GM10847 (cell line): ENCODE results near the gene DESI1.

Source experiments
- POLR2A ChIP-seq: IDR thresholded peaks from 2 replicates; pipeline ENCODE4 v1.6.1; 2011; ENCODE audit not compliant: insufficient read length; ENCODE audit errors: extremely low read depth

DESI1 gene

GRCh38 chr22:41642331-41643110, 21.7 kb upstream of the DESI1 start:
- TF ChIP-seq POLR2A: no peak

DNA sequence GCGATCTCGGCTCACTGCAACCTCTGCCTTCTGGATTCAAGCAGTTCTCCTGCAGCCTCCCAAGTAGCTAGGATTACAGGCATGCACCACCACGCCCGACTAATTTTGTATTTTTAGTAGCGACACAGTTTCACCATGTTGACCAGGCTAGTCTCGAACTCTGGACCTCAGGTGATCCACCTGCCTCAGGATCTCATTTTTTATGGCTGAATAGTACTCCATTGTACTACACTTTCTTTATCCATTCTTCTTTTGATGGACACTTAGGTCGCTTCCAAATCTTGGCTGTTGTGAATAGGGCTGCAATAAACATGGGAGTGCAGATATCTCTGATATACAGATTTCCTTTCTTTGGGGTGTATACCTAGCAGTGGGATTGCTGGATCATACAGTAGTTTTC, 21.0 kb upstream of the DESI1 start:
- no peak for TF ChIP-seq POLR2A

DNA sequence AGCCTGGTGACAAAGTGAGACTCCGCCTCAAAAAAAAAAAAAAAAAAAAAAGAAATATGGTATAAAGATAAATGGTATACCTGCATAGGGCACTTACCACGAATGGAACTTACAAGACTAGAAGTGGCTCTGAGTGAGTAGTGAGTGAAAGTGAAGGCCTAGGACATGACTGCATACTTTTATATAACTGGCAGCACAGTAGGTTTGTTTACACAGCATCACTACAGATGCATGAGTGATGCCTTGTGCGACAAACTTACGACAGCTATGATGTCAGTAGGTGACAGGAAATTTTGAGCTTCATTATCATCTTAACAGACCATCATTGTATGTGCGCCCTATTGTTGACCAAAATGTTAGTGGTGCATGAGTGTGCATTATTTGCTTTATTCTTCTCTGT, 17.9 kb upstream of the DESI1 start:
- TF ChIP-seq POLR2A: no peak

DNA sequence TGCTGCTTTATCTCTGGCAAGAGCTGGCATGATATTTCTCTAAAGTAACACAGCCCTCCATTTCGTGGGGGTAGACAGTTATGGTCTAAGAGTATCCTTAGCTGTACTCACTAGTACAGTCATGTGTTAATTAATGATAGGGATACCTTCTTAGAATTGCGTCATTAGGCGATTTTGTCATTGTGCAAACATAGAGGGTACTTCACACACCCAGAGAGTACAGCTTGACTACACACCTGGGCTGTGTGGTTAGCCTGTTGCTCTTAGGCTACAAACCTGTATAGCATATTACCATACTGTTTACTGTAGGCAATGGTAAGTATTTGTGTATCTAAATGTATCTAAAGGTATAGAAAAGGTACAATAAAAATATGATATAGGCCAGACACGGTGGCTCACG, 17.3 kb upstream of the DESI1 start:
- TF ChIP-seq POLR2A: no peak

GRCh38 chr22:41636467-41636866, 15.6 kb upstream of the DESI1 start:
- TF ChIP-seq POLR2A: no peak

- TF ChIP-seq POLR2A: no peak
Measured at GRCh38 chr22:41625577-41625976, 4.7 kb upstream of the DESI1 start.

DNA sequence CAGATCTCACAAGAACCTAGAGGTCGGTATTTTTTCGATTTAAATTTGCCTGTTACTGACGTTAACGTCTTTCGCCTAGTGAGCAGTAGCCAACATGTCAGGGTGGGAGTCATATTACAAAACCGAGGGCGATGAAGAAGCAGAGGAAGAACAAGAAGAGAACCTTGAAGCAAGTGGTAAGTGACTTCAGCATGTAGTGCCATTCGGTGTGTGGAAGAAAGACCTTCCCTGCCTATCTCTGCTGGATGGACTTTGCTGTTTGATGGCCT, 1.0 kb upstream of the DESI1 start:
- no peak for TF ChIP-seq POLR2A

GRCh38 chr22:41621099-41621910, 462 bp upstream of the DESI1 start, which contains the start of gene XRCC6:
Gene XRCC6, plus strand, starts transcription at chr22:41621295. Its CDS starts 710 bp downstream, at chr22:41622005.
- TF ChIP-seq POLR2A: peak; percentile 40

GRCh38 chr22:41619979-41620588, 759 bp downstream of the DESI1 start:
- TF ChIP-seq POLR2A: no peak

DNA sequence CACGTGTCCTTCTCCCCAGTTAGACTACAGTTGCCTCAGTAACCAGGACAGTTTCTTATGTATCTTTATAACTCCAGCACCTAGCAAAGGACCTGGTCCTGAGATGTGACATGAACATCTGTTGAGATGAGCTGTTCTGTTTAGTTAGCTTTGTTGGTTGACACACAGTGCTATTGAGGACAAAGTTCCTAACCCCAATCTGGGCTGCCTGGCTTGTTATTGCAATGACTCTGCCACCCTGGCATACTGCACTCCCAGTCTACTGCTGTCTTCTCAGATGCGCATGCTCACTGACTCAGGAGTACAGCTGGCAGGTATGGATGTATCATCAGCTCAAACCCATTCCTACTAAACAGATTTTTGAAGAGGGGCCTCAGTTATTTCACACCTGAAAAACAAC, 7.4 kb downstream of the DESI1 start:
- TF ChIP-seq POLR2A: no peak

GRCh38 chr22:41612603-41613306, 8.1 kb downstream of the DESI1 start:
- no peak for TF ChIP-seq POLR2A

DNA sequence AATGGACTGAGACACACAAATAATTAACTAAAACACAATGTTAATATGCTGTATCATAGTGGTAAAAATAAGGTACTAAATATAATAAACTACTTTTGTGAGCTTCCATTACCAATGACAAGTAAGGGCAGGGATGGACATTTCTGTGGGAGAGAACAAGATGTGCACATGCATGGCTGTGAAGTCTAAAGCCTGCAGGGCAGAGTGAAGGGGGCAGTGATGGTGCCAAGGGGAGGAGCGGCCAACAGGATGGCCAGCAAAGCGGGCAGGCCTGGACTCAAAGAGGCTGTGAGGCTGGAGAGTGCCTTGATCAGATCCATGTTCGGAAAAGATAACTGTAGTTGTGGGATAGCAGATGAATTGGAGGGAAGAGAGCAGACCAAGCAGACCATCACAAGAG, 12.5 kb downstream of the DESI1 start:
- TF ChIP-seq POLR2A: no peak

DNA sequence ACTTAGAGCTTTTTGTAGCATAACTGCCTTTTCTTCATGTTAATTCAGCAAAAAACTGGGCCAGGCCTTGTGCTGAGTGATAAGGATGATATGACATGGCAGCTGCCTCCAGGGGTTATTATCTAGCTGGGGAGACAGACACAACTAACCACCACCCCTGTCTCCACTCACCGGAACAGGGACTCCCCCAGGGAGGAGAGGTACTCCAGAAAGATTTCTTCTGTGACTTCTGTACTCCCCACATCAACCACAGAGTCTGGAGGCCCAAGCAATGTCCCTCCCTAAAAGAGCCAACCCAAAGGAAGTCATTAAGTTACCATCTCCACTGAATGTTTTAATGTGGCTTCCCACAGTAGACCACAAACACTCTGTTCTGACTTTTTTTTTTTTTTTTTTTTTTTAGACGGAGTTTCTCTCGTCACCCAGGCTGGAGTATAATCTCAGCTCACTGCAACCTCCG, 16.9 kb downstream of the DESI1 start:
- no peak for TF ChIP-seq POLR2A

DNA sequence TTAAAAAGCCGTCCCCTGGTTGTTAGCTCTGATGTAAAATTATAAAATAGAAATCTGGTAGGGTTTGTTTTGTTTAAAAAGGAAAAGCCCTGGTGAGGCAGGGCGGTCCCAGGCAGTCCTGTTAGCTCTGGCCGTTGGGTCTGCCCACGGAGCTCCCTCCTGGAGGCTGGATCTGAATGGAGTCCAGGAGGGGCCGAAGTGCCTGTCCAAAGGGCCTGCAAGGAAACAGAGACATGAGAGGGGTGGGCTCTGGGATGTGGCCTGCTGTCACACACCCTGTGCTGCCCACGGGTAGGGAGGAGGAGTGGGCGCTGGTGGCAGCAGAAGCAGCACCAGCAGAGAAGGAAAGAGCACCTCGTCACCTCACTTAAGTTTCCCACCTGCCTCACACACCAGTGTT, 19.9 kb downstream of the DESI1 start:
- no peak for TF ChIP-seq POLR2A

- no peak for TF ChIP-seq POLR2A
Measured at GRCh38 chr22:41598891-41599635, 21.8 kb downstream of the DESI1 start.
